Left kidney (tissue), 8 donors: ENCODE measurements around the gene ABCA13. TPM values are rescaled to one million over a fixed set of nuclear protein-coding genes. Genes with fewer than 3 reads are reported as not detected.
"Not testable (repeated sequence)": the region's sequence is repeated elsewhere in the genome, so short reads cannot be mapped to it uniquely, and the experiment has no call there.

Source experiments
- DNase-seq: peaks from one replicate; pipeline ENCODE4 v3.0.0-alpha.2; 2013
- long read RNA-seq, 8 donors: transcript quantifications; one replicate each; lab custom pipeline, GENCODE V29; 2026
- polyA plus RNA-seq: library from polyadenylated mRNA; unstranded; fragments of 120-200 nt; gene quantifications from one replicate; pipeline ENCODE4 v1.2.1, GENCODE V29; 2013; ENCODE audit not compliant: insufficient read length

The ABCA13 gene, protein sequence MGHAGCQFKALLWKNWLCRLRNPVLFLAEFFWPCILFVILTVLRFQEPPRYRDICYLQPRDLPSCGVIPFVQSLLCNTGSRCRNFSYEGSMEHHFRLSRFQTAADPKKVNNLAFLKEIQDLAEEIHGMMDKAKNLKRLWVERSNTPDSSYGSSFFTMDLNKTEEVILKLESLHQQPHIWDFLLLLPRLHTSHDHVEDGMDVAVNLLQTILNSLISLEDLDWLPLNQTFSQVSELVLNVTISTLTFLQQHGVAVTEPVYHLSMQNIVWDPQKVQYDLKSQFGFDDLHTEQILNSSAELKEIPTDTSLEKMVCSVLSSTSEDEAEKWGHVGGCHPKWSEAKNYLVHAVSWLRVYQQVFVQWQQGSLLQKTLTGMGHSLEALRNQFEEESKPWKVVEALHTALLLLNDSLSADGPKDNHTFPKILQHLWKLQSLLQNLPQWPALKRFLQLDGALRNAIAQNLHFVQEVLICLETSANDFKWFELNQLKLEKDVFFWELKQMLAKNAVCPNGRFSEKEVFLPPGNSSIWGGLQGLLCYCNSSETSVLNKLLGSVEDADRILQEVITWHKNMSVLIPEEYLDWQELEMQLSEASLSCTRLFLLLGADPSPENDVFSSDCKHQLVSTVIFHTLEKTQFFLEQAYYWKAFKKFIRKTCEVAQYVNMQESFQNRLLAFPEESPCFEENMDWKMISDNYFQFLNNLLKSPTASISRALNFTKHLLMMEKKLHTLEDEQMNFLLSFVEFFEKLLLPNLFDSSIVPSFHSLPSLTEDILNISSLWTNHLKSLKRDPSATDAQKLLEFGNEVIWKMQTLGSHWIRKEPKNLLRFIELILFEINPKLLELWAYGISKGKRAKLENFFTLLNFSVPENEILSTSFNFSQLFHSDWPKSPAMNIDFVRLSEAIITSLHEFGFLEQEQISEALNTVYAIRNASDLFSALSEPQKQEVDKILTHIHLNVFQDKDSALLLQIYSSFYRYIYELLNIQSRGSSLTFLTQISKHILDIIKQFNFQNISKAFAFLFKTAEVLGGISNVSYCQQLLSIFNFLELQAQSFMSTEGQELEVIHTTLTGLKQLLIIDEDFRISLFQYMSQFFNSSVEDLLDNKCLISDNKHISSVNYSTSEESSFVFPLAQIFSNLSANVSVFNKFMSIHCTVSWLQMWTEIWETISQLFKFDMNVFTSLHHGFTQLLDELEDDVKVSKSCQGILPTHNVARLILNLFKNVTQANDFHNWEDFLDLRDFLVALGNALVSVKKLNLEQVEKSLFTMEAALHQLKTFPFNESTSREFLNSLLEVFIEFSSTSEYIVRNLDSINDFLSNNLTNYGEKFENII (N-terminal part only)
- polyA plus RNA-seq: 0.95 TPM
- long read RNA-seq, donor 1: 0 reads
- long read RNA-seq, donor 2: 0 reads
- long read RNA-seq, donor 3: 0 reads
- long read RNA-seq, donor 4: 0 reads
- long read RNA-seq, donor 5: 0 reads
- long read RNA-seq, donor 6: 0 reads
- long read RNA-seq, donor 7: 0 reads
- long read RNA-seq, donor 8: 0 reads

DNA sequence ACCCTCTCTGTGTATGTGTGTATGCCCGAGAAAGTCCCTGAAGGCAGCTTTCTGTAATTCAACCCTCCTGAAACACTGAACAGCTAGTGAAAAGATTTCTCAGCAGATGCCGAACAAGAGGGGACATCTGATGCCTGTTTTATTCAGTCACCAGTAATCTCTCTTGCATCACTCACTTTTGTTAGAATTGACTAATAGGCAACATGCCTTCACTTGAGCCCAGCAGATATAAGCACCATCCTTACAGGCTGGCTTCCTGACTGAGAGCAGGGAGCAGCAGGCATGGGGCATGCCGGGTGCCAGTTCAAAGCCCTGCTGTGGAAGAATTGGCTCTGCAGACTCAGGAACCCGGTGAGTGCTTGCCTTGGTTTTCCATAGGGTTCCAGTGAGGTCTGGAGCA is at the start of gene ABCA13:
Gene ABCA13 (plus strand): TSS at position 257 of the 400 bp plus-strand sequence. CDS start 26 bp downstream, at position 283.
- no peak for DNase-seq

DNA sequence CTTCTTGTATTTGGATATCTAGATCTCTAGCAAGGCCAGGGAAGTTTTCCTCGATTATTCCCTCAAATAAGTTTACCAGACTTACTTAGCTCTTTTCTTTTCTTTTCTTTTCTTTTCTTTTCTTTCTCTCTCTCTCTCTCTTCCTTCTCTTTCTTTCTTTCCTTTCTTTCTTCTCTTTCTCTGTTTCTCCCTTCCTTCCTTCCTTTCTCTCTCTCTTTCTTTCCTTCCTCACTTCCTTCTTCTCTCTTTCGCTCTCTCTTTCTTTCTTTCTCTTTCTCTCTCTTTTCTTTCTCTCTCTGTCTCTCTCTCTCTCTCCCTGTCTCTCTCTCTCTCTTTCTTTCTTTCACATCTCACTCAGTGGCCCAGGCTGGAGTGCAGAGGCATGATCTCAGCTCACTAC is 45.2 kb upstream of the ABCA13 start:
- DNase-seq: no peak

DNA sequence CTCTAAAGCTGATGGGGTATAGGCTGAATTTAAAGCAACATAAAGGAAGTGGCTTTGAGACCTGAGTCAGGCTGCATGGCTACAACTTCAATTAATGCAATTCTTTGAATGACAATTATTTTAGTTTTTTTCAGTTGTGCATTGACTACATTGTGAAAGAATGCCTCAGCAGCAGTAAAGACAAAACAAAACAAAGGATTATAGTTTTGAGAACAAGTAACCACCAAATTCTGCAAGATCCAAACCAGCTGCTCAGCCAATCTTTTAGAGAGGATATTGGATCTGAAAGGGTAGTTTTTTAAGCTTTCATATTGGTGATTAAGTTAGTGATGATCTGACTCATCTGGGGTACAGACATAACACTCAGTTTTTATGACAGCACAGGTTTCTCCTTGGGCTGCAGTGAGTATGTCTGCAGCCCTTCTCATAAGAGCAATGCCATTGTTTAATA is 40.6 kb upstream of the ABCA13 start:
- no peak for DNase-seq

DNA sequence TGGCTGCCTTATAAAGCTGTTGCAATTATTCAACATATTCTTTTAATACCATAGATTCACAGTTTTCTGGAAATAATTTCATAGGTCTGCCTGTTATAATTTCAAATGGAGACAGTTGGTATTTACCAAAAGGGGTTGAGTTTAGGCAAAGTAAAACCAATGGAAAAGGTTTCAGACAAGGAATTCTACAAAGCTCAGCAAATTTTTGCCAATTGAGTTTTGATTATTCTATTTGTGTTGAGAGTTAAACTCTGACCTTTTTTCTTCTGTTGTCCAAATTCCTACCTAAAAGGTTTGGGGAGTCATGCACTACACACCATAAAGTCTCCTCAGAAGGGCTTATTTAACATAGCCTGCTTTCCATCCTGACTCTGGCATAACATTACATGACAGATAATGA is 38.5 kb upstream of the ABCA13 start:
- no peak for DNase-seq

DNA sequence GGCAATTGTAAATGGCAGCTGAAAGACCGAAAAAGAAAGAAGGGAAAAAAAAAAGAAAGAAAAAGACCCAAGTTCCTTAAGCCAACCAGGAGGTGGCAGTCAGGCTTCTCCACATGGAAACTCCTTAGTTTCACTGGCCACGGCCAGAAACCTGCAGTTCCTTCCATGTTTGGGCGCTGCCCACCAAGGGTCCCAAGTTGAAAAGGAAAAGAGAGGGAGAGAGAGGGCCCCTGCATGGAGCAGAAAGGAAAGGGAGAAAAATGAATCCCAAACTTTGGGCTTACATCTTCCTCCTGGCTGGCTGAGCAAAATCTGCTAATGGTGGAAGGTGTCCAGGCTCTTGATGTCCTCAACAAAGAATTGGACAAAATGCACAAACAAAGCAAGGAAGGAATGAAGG is 31.8 kb upstream of the ABCA13 start:
- DNase-seq: no peak

DNA sequence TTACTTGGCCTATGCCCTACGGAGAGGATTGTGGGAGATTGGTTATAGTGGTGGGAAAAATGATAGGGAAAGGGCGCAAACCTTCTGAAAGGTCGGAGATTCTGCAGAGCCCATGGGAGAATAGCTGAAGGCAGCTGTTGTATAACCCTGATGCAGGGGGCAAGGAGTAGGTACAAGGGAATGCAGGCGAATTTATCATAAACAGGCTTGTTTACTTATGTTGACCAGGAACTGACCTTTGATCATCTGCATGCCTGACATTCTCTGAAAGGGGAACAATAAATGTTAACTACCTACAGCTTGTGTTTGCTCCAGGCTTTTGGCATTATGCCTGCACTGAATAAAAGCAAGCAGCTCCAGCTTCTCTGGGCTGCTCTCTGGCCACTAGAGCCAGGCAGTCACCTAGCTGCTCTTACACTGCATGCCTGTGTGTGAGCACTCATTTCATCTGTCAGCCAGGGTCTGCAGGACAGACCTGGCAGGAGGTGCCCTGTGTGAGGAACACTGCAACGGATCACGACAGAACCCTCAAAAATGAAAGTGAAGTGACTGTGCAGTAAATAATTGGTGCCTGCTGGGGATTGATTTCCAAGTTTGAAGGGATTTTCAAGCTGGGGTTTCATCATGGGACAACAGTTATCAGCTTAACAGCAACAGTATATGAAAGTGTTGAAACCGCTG is 31.1 kb upstream of the ABCA13 start:
- DNase-seq: no peak

DNA sequence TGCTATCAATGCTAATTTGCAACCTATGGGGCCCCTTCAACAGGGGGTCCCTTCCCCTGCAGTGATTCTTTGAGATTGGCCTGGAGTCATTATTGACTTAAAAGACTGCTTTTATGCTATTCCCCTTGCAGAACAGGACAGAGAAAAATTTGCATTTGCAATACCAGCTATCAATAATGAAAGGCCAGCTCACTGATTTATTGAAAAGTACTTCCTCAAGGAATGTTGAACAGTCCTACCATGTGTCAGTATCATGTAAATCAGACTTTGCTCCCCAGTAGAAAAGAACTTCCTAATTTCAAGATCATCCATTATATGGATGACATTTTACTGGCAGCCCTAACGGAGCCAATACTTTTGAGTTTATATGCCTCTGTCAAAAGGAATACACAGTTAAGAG is 29.7 kb upstream of the ABCA13 start:
- DNase-seq: no peak

DNA sequence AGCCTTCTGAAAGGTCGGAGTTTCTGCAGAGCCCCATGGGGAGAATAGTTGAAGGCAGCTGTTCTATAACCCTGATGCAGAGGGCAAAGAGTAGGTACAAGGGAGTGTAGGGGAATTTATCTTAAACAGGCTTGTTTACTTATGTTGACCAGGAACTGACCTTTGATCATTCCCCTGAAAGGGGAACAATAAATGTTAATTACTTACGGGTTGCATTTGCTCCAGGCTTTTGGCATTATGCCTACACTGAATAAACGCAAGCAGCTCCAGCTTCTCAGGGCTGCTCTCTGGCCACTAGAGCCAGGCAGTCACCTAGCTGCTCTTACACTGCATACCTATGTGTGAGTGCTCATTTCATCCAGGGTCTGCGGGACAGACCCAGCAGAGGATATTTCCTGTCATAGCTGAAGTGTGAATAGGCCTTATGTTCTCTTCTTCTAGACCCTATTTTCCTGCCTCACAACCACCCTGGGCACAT is 26.9 kb upstream of the ABCA13 start:
- DNase-seq: no peak

DNA sequence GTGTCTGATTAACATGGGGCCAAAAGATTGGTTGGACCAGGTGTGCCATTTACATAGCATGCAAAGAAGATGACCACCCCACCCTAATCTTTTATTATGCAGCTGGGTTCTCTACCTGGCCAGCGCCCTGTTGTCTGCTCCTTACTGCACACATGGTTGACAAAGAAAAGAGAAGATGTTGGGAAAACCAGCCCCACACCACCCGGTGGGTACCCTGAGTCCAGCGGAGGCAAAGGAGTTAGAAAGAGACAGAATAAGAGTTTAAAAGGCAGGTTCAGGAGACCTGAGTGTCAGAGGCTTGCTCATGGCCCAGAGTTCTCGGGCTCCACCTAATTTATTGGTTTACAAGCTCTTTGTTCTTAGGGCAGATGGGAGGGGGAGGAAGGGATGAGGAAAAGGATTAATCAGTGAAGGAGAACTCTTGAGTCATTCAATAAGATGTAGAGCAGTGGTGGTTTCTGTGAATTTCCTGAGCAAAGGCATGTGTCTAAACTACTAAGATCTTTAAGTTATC is 24.1 kb upstream of the ABCA13 start:
- no peak for DNase-seq

DNA sequence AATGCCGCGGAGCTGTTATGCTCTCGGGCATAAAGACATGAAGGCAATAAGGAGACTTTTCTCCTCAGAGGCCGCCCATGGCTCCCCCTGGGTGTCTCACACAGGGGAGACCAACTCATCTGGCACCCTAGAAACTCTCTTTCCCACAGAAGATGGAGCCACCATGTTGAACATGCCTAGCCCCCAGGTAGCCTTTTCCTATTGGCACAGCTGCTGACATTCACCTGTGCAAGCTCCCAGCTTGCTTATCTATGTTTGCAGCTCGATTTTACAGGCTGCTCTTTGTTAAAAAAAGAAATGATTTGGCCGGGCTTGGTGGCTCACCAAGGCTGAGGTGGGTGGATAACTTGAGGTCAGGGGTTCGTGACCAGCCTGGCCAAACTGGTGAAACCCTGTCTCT is 23.6 kb upstream of the ABCA13 start:
- not testable (repeated sequence) for DNase-seq

DNA sequence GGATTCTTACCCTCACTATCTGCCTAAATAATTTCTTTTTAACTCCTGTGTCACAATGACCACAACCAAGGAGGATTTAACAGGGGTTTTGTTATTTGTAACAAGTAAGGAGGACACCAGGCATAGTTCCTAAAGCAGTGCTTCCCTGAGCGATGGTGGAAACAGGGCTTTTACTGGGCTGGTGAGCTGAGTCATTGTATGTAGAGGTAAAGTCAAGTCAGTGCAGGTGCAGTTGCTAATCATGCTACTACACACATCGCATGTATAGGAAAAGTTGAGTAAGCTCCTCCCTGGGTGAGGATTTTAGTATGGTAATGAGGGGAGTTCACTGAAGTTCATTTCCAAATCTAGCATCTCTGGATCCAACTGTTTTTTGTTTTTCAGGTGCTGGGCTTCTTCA is 22.9 kb upstream of the ABCA13 start:
- DNase-seq: no peak

DNA sequence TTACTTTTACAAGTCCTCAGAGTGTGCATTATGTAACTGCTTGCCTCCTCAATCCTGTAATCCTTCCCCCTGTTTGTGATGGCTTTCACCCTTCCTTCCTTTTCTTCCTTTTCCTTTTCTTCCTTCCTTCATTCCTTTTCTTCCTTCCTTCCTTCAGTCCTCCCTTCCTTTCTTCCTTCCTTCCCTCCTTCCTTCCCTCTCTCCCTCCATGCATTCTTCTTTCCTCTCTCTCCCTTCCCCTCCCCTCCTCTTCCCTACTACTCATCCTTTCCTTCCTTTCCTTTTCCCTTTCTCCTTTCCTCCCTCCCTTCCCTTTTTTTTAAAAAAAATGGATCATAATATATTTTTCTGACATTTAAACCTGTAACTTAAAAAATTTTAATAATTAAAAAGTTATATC is 22.2 kb upstream of the ABCA13 start:
- no peak for DNase-seq

DNA sequence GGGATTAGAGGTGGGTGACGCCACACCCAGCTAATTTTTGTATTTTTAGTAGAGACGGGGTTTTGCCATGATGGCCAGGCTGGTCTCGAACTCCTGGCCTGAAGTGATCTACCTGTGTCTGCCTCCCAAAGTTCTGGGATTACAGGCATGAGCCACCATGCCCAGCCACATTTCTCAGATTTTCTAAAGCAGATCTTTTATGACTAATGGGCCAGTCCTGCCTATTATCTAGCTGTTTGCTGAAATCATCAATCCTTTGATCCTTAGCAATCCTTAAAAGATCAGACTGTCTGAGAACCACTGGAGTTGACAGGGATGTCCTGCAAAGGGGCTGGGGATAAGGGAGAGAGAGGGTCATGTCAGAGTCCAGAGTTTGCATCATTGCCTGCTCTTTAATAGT is 21.2 kb upstream of the ABCA13 start:
- DNase-seq: no peak

DNA sequence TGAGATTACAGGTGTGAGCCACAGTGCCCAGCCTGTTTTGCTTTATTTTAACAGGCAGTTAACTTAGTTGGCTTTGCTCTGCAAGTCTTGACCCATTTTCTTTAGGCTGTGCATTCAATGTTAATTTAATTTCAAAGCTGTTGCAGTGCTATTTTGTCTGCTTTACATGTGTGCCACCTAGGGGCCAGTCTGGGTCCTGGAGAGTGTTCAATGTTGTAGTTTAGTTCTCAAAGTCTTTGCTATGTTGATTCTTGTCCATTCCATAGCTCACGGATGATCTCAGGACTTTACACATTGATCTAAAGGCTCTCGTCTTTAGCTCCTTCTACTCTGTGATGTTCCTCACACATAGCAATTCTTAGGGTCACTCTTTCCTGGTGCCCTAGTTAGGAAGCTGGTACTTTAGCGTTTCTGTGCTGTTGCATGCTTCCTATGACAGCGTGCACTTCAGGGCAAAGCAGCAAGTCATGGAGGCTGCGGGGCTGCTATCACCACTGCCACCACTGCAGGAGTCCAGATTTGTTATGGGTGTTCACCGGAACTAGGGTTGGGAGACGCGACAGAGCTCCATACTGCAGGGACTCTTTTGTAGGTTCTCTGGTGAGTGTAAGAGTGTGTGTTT is 16.4 kb upstream of the ABCA13 start:
- DNase-seq: peak; percentile 21

DNA sequence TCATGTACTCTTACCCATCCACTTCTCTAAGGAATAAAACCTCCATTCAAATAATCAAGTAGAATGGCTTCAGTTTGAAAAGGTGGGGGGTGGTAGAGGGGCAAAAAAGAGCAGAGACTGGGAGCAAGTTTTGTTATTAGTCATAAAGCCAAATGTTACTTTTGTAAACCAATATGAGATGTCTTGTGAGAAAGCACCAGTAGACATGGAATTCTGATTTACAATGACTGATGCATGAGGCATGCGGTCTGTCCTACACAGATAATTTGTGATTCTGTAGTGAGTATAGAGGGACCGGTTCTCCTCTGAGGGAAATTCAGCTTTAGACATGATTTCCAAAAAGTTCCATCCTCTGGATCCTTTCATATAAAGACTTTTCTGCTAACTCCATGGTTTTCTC is 12.9 kb upstream of the ABCA13 start:
- no peak for DNase-seq

DNA sequence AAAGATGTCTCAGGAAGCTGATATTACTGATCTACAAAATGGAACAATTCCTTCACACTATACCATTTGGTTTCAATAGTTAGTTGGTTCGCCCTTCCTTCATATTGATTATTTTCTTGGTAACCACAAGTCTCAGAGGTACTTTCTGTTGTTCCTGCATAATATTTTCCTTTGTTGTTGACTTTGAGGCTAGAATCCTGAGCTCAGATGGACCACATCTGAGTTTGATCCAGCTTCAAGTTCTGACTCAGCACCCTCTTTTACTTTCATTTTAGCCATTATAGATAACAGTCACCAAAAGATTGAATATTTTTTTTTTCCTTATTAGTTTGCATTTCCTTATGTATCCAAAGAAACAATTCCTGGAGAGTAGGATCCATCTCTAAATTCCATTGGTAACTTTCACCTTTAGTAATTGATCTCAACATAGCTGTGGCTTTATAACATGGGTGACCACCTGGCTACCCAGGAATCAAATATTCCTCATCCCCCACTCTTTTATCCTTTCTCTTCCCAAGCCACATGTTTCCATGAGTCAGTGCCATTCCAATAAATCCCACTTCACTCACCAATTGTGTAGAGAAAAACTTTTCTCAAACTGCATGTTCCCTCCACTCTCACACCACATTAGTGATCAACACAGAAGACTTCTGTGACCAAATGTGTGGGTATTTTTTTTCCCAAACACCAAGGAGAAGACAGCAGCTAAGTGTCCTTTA is 9.7 kb upstream of the ABCA13 start:
- DNase-seq: no peak

DNA sequence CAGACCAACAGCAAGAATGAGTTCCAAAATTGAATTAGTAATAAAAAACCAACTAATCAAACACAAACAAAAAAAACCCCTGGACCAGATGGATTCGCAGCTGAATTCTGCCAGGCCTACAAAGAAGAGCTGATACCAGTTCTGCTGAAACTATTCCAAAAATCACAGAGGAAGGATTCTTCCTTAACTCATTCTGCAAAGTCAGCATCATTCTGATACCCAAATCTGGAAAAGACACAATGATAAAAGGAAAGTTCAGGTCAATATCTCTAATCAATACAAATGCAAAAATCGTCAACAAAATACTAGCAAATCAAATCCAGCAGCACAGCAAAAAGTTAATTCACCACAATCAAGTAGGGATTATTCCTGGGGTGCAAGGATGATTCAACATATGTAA is 6.1 kb upstream of the ABCA13 start:
- DNase-seq: no peak

DNA sequence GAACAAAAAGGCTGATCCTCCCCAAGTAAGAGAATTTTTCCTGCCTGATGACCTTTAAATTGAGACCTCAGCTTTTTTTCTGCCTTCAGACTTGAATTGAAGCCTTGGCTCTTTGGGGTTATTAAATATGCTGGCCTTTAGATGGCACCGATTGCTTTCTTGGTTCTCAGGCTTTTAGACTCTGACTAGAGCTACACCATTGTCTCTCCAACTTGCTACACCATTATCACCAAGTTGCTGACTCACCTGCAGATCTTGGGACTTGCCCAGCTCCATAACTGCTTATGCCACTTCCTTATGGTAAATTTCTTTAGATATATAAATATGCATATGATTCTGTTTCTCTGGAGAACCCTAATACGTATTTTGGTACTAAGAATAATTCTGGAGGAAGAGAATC is 3.1 kb upstream of the ABCA13 start:
- DNase-seq: no peak

DNA sequence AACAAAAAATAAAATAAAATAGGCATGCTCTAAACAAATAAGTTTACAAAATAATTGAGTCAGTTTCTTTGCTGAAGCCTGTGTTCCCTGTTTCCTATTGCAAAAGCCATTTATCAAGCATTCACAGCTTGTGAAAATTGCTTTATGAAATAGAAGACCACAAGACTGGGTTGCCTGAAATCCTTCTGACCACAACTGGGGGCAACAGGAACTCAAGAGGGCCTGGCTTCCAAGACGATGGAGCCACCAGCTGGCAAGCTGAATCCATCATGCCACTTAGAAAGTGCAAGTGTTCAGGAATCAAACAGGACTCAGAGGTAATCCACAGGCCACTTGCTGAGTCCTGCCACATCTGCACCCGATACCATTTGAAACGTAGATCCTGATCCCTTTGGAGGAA is 752 bp upstream of the ABCA13 start:
- DNase-seq: no peak

DNA sequence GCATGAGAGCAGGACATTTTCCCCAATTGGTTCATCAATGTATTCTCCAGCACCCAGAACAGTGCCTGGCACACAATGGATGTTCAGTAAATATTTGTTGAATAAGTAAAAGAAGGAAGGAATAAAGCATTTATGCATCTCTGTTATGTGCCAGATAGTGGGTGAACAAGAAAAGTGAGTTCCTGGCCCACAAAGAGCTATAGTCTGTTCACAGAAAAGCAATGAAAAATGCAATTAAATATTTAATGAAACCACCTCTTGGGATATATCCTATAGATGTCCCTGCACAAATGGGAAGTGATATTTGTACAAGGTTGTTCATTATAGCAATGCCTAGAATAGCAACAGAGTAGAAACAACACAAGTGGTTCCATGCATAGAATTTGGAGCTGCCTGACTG is 2.1 kb downstream of the ABCA13 start:
- no peak for DNase-seq
